ENCODE results near the gene NFIA.

NFIA gene

GRCh38 chr1:61085206-61085982, 3.0 kb downstream of the NFIA start:
- no peak for DNase-seq

DNA sequence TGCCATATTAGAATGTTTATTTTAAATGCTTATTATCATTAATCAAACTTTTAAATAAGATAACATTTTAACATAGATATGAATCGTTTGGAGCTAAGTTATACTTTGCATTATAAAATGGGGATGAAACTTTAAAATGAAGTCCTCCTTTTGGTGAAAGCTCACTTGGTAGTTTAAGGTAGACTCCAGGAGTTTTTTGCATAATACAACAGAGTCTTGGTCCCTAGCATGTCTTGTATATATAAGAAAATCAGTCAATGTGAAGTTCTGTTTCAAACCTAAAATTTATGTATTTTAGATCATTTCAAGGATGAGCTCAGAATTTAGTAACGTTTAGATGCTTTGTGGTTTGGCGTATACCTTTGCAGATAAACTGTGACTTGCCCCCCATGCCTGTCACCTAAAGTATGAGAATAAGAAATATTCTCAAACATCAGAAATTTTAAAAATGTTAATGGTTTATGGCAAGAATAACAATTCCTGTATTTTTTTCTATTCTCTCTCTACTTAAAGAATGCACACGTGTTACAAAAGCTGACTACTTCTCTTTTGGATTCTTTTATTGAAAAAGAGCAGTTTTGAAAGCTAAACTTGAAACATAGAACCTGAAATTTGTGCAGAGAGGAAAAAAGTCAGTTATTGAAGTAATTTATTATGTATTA, 3.8 kb downstream of the NFIA start:
- DNase-seq: no peak

DNA sequence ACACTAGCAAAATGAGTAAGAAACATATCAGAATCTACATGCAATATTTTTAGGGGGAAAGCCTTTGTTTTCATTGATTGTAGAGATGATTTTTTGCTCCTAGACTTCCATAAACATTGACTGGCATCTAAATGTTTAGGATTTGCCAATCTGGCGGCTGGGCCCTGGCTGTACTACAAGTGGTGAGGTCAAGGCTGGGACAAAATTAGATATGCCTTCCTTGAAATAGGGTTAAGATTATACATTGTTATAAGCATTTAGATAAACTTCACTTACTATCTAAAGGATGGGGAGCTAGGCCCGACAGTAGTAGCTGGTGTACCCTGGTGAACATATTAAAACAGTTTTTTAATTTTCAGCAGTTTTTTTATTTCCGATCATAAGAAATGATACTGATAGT, 5.2 kb downstream of the NFIA start:
- DNase-seq: no peak

DNA sequence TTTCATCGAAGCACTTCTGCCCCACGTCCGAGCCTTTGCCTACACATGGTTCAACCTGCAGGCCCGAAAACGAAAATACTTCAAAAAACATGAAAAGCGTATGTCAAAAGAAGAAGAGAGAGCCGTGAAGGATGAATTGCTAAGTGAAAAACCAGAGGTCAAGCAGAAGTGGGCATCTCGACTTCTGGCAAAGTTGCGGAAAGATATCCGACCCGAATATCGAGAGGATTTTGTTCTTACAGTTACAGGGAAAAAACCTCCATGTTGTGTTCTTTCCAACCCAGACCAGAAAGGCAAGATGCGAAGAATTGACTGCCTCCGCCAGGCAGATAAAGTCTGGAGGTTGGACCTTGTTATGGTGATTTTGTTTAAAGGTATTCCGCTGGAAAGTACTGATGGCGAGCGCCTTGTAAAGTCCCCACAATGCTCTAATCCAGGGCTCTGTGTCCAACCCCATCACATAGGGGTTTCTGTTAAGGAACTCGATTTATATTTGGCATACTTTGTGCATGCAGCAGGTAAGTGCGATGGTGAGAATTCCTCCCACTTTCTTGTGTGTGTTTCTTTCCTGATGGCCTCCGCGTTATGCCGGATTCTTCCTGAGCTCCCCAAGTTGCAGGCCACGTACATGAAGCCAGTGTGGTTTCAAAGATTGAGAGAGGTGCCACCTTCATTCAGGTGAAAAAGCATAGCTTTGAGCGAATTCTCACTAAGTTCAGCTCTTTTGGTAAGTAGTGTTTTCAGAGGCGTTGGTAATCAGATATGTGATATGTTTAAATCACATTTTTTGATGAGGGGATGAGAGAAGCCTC, 6.0 kb downstream of the NFIA start:
- no peak for DNase-seq

- no peak for DNase-seq
These were observed 7.0 kb downstream of the NFIA start for GRCh38 chr1:61089338-61089737.

GRCh38 chr1:61089741-61090140, 7.4 kb downstream of the NFIA start:
- no peak for DNase-seq

- DNase-seq: no peak
These were observed 8.3 kb downstream of the NFIA start for GRCh38 chr1:61090546-61091202.

DNA sequence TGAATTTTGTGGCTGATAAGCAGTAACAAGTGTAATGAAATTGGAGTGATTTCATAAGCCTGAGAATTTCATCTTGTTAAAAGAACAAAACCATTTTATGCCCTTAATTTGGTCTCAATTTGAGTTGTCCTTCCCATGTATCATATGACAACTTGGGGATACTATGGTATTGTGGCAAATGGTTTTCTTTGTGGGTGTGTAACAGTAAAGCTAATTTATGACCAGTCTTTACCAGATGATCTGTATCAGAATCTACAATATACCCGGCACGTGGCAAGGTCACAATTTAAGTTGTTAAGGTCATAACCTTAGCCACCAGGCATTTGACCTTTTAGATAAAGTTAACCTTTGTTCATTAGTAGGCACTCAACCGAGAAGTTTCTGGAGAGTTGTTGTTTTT, 9.1 kb downstream of the NFIA start:
- no peak for DNase-seq

GRCh38 chr1:61092642-61093041, 10.3 kb downstream of the NFIA start:
- DNase-seq: no peak

GRCh38 chr1:61093525-61094137, 11.3 kb downstream of the NFIA start:
- DNase-seq: no peak

- DNase-seq: no peak
These were observed 12.5 kb downstream of the NFIA start for GRCh38 chr1:61094677-61095469.

DNA sequence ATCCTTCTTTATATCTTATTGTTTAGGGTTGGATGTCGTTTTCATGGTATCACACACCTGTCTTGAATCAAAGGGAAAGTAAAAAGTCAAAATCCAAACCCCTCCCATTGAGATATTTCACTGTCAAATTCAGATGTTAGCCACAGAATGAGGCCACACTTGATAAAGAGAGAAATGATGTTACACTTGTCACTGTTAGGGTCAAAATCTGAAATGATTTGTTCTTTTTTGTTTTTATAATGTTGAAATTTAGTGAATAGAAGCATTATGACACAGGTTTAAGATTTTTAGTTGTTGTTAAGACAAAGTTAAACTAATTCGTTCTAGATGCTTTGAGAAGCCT, 13.1 kb downstream of the NFIA start:
- DNase-seq: no peak

- no peak for DNase-seq
These were observed 15.0 kb downstream of the NFIA start for GRCh38 chr1:61097317-61097716.

DNA sequence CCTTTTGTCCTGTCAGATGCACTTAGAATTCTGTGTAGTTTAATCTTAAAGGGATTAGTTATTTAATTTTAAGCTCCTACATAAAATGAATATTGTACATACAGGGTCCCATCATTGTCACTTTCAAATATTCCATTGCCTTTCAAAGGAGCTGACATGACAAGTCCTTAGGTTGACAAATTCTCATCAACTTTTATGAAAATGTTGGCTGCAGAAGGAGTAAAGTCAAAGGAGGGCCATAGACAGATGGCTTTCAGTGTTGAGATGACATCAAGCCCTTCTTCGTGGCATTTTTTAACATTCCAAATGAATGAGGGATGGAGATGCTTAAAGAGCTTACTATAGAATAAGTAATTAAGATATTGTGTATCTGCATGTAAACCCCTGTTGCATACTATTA, 15.4 kb downstream of the NFIA start:
- DNase-seq: no peak

DNA sequence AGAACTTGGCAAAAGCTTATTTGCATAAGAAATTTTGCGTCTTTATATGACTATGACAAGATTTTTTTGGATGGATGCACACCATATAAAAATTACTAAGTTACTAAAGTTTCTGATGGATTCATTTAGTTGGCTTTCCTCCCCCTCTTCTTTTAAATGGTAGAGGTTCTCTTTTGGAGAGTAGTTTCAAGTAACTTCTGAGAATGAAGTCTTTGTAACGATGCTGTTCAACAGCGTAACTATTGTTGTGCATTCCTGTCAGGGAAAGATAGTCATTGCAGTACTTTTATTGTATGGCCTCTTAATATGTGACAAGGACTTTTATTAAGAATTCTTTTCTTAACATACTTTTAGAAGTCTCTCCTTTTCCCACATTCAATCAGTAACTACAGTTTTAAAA, 16.0 kb downstream of the NFIA start:
- no peak for DNase-seq

GRCh38 chr1:61098906-61099437, 16.6 kb downstream of the NFIA start:
- no peak for DNase-seq

DNA sequence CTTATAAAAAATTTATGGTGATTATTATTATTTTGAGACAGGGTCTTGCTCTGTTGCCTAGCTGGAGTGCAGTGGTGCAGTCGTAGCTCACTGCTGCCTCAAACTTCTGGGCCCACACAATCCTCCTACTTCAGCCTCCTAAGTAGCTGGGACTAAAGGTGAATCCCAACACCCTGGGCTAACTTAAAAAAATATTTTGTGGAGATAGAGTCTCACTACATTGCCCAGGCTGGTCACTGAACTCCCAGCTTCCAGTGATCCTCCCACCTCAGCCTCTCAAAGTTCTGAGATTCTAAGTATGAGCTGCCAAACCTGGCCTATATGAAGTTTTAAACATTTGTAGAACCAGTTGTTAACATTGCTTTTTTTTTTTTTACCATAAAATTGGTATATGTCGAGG, 18.2 kb downstream of the NFIA start:
- no peak for DNase-seq

DNA sequence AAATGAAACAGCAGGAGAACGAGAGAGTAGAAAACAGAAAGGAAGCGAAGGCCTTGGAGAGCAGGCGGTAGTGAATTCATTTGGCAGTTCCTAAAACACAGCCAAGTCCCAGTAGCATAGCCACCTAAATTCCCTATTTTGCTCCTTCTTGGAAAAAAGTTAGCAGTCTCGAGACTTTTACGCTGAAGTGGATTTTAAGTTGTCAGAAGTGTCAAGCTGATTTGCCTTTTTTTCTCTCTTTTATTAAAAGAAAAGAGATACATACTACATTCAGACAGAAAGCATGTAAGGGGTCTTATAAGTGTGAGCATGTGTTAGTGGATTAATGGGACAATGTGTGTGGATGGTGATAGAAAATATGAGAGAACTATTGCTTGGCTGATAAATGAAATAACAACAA, 19.2 kb downstream of the NFIA start:
- DNase-seq: no peak

DNA sequence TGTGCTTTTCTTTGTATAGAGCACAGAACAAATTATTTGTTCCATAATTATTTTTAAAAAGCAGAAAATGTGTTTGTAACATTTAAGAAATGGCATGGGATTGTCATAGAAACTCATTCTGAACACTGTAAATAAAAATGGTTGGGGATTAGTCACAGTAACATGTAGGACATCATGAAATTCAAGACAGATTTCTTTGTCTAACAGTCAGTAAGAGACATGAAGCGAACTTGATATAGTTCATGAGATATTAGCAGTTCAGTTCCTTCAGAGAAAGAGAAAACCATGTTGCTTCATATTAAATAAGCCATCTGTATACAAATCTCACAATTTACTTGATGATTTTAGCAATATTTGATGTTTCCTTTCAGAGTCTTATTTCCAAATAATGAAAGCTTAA, 19.7 kb downstream of the NFIA start:
- DNase-seq: no peak

GRCh38 chr1:61102621-61103020, 20.3 kb downstream of the NFIA start:
- DNase-seq: no peak

GRCh38 chr1:61104220-61104671, 21.9 kb downstream of the NFIA start:
- no peak for DNase-seq

DNA sequence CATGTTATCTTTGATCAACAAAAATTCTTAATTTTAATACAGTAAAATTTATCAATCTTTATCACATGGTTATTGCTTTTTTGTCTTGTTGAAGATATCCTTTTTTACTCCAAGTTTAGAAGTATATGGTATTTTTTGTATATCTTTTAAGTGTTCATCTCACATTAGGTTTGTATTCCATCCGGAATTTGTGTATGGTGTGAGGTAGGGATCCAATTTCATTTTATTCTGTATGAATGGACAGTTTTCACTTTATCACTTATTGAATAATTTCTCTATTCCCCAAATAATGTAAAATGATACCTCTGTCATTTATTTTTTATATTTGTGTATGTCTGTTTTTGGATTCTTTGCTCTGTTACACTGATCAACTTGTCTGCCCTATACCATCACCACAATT, 25.3 kb downstream of the NFIA start:
- no peak for DNase-seq
